ENCODE results near the gene NEK10. TPM values are rescaled to one million over a fixed set of nuclear protein-coding genes. Genes with fewer than 3 reads are reported as not detected.

NEK10 gene
- total RNA-seq, 1 experiment from 2014 or later = 0.66 TPM

DNA sequence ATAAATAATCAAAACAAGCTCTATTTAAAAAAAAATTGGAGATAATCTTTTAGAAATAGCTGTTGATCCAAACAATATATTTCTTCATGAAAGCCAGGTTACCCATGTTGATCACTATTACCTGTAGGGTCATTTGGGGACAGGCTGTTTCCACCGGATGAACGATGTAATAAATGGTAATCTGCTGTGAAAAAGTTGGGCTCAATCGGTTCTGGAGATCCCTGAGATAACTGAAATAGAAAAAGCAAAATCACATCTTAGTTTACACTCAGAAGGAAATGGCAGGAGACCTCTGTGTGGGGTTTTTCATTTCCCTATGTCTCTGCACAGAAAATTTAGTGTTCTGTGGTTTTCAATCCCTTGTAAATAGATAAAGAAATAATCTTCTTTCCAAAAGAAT, 249.5 kb downstream of the NEK10 start:
- no peaks in the 10 kb centered on the region for H3K27me3 Mint-ChIP-seq (ENCODE audit: low read depth)
- no peak overlapping the region for H3K18ac ChIP-seq (ENCODE audit: insufficient read length, low read depth, low read length)

More for the DNA sequence above, 249.5 kb downstream of the NEK10 start:
- Mint-ChIP-seq H3K27ac (no peak overlapping the region), H3K9me3 (peaks cover 11 to 20% of the 10 kb centered on the region in 2 experiments), H3K36me3 (ENCODE audit: insufficient read depth in 1 of 3, low read depth in 3 of 3) (peaks cover 3 to 15% (median 13%) of the 10 kb centered on the region in 3 experiments; a peak in 6 of 7 replicates), H3K4me1 (peaks cover 8 to 11% of the 10 kb centered on the region in 2 experiments), H3K4me3 (no peak overlapping the region)
- H4K91ac ChIP-seq (ENCODE audit: insufficient read length, low read depth, low read length) = no peak overlapping the region
- H3K79me2 ChIP-seq (ENCODE audit: insufficient read depth, low read length) = no peaks in the 10 kb centered on the region
- no peak overlapping the region for H3K27ac ChIP-seq (ENCODE audit: insufficient read length, low read depth, low read length)
- H2BK20ac ChIP-seq (ENCODE audit: low read depth, low read length, poor library complexity, severe bottlenecking) = no peak overlapping the region
- H3K23me2 ChIP-seq (ENCODE audit: insufficient read length, low read depth, low read length, poor library complexity, severe bottlenecking) = no peaks in the 10 kb centered on the region
- DNase-seq = no peak
- H3T11ph ChIP-seq (ENCODE audit: low read length) = no peak overlapping the region
- H3K4me2 ChIP-seq (ENCODE audit: insufficient read depth, insufficient read length, low read length) = no peak overlapping the region
- no peak overlapping the region for H3K23ac ChIP-seq (ENCODE audit: insufficient read length, low read depth, low read length)
- no peak overlapping the region for H2BK120ac ChIP-seq (ENCODE audit: low read depth, low read length, poor library complexity, severe bottlenecking)
- H3K9me3 ChIP-seq (ENCODE audit: control insufficient read depth, low read depth, low read length) = no peaks in the 10 kb centered on the region
- H2AFZ ChIP-seq (ENCODE audit: low read length) = no peak overlapping the region
- H4K8ac ChIP-seq (replicated peaks; ENCODE audit: insufficient read length, low read depth, low read length) = no peak overlapping the region
- H3K9ac ChIP-seq (ENCODE audit: extremely low read depth, insufficient read length, low read length) = no peak overlapping the region
- no peak overlapping the region for H3K4ac ChIP-seq (ENCODE audit: low read depth, low read length)
- H2BK5ac ChIP-seq (ENCODE audit: insufficient read length, low read length) = no peak overlapping the region
- no peaks in the 10 kb centered on the region for H4K20me1 ChIP-seq (ENCODE audit: control insufficient read depth, insufficient read depth, insufficient read length)
- no peaks in the 10 kb centered on the region; the same call in 1 of the 2 replicates for H3K4me1 ChIP-seq (ENCODE audit: insufficient read depth, low read length)
- no peaks in the 10 kb centered on the region for H3K27me3 ChIP-seq (ENCODE audit: insufficient read depth, low read length)
- H2AK5ac ChIP-seq (ENCODE audit: insufficient read length, low read length) = no peak overlapping the region
- H3K56ac ChIP-seq (ENCODE audit: insufficient read length, low read depth, low read length) = no peak overlapping the region
- H4K5ac ChIP-seq (ENCODE audit: insufficient read length, low read depth, low read length) = no peak overlapping the region
- H2BK15ac ChIP-seq (ENCODE audit: low read depth, low read length) = no peak overlapping the region
- H3K14ac ChIP-seq (ENCODE audit: insufficient read depth, low read length) = no peak overlapping the region
- H3K79me1 ChIP-seq (ENCODE audit: insufficient read depth, low read depth, low read length, poor library complexity, severe bottlenecking) = no peaks in the 10 kb centered on the region
- H2BK12ac ChIP-seq (ENCODE audit: insufficient read length, low read depth, low read length) = no peak overlapping the region
- TF ChIP-seq, protein P1, sequence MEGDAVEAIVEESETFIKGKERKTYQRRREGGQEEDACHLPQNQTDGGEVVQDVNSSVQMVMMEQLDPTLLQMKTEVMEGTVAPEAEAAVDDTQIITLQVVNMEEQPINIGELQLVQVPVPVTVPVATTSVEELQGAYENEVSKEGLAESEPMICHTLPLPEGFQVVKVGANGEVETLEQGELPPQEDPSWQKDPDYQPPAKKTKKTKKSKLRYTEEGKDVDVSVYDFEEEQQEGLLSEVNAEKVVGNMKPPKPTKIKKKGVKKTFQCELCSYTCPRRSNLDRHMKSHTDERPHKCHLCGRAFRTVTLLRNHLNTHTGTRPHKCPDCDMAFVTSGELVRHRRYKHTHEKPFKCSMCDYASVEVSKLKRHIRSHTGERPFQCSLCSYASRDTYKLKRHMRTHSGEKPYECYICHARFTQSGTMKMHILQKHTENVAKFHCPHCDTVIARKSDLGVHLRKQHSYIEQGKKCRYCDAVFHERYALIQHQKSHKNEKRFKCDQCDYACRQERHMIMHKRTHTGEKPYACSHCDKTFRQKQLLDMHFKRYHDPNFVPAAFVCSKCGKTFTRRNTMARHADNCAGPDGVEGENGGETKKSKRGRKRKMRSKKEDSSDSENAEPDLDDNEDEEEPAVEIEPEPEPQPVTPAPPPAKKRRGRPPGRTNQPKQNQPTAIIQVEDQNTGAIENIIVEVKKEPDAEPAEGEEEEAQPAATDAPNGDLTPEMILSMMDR (conservative IDR thresholded peaks at IDR 0.05) = no peak
- WGBS (ENCODE audit: extremely low coverage, insufficient read length, low lambda C conversion rate) = no CpG with 5 or more reads among the region's 3 CpGs

All from H9 (cell line).